Testis (tissue), 3 donors: ENCODE measurements around the gene SPATA25. TPM values are rescaled to one million over a fixed set of nuclear protein-coding genes. Genes with fewer than 3 reads are reported as not detected.
A peak's percentile ranks its signal among the peaks of the same experiment; 100 is the strongest.

Source experiments
- DNase-seq: peaks from one replicate; pipeline ENCODE4 v3.0.0-alpha.2; 2019
- H3K27ac ChIP-seq, 2 donors: fragments of 200-600 bp; sonication (generic); one replicate each; pipeline ENCODE4 v1.5.1; 2019
- H3K27me3 ChIP-seq: fragments of 200-600 bp; sonication (generic); one replicate; pipeline ENCODE4 v1.5.1; 2019
- H3K36me3 ChIP-seq: fragments of 200-600 bp; sonication (generic); one replicate; pipeline ENCODE4 v1.5.1; 2017; ENCODE audit warnings: low read depth; ENCODE audit errors: missing control alignments
- H3K4me1 ChIP-seq: fragments of 200-600 bp; sonication (generic); one replicate; pipeline ENCODE4 v1.5.1; 2019
- H3K4me3 ChIP-seq, 2 donors: fragments of 200-600 bp; sonication (generic); one replicate each; pipeline ENCODE4 v1.5.1; 2017 to 2019
- H3K9me3 ChIP-seq: fragments of 200-600 bp; sonication (generic); one replicate; pipeline ENCODE4 v1.5.1; 2017
- CTCF ChIP-seq, 3 experiments: fragments of 450-650 bp in 2 of 3; fragments of 200-600 bp in 1 of 3; sonication (generic) in 1 of 3; IDR thresholded peaks; one replicate each; pipeline ENCODE4 v1.5.1; 2016 to 2019; ENCODE audit warnings: antibody characterized with exemption in 3 of 3, mild to moderate bottlenecking in 2 of 3, moderate library complexity in 1 of 3
- POLR2A ChIP-seq: fragments of 450-650 bp; IDR thresholded peaks from one replicate; pipeline ENCODE4 v1.6.1; 2017; ENCODE audit warnings: antibody characterized with exemption, mild to moderate bottlenecking, moderate library complexity
- WGBS, 2 donors: methylation state at CpG; one replicate each; pipeline ENCODE4 v1.1.5; 2018; 5-methylcytosine and 5-hydroxymethylcytosine counted together
- intact Hi-C: fragments of 100-400 bp; cut with DNase I; formaldehyde crosslinking; loops from one replicate; pipeline ENCODE4 v1.15.1; 2023; ENCODE audit warnings: low total_unique reads
- polyA plus RNA-seq: library from polyadenylated mRNA; stranded (reverse); fragments of 350-450 nt; fragmentation: Illumina TruSeq; extraction: RNeasy Lipid Tissue Mini Kit (QIAGEN cat#74804); gene quantifications from one replicate; pipeline ENCODE4 v1.2.3, GENCODE V29; 2014; ENCODE audit warnings: low read depth, low replicate concordance; ENCODE audit not compliant: insufficient read depth
- total RNA-seq, 2 donors: library from RNA; depleted of rRNA; stranded (reverse); fragments of >200 nt; gene quantifications; one replicate each; pipeline ENCODE4 v1.2.3, GENCODE V29; 2016

Gene SPATA25
- total and polyA plus RNA-seq, 3 donors from 2014 or later: 14.9 to 59.4 (median 26.0) TPM

GRCh38 chr20:45892828-45893500, 5.5 kb upstream of the SPATA25 start:
- TF ChIP-seq CTCF (IDR thresholded peaks at IDR 0.05) (no peak), POLR2A (no peak)
- Histone ChIP-seq H3K4me1 (peaks cover 13% of the 10 kb centered on the region), H3K9me3 (no peaks in the 10 kb centered on the region), H3K27ac (no peak overlapping the region), H3K36me3 (no peaks in the 10 kb centered on the region), H3K27me3 (no peaks in the 10 kb centered on the region), H3K4me3 (no peak overlapping the region)
- WGBS, 2 donors: 70 to 71% methylated on average over 2 to 4 of the region's 4 CpGs
- DNase-seq: no peak
- intact Hi-C loops: loop anchor here (10.0 kb wide), 1 partner anchor 62 kb away; no protein-coding TSS in a partner anchor

- peak; percentile 58 for DNase-seq
- Histone ChIP-seq H3K9me3 (no peaks in the 10 kb centered on the region), H3K4me1 (peaks cover 13% of the 10 kb centered on the region), H3K27me3 (no peaks in the 10 kb centered on the region), H3K36me3 (no peaks in the 10 kb centered on the region), H3K27ac (peak overlapping the region in 1 of 2 donors; percentile 88), H3K4me3 (peak overlapping the region in 1 of 2 donors; percentile 68)
- 75 to 82% methylated on average over 9 of the region's 9 CpGs for WGBS, 2 donors
- TF ChIP-seq POLR2A (no peak), CTCF (IDR thresholded peaks at IDR 0.05) (no peak)
- intact Hi-C loops: loop anchor here (10.0 kb wide), 1 partner anchor 63 kb away; no protein-coding TSS in a partner anchor
These were observed 4.8 kb upstream of the SPATA25 start for GRCh38 chr20:45892049-45892825.

GRCh38 chr20:45890985-45891983, 3.9 kb upstream of the SPATA25 start, which contains the start of the genes CTSA and NEURL2:
Gene CTSA, plus strand, starts transcription at chr20:45891335. Its CDS starts 234 bp downstream, at chr20:45891569.
Gene NEURL2, minus strand, starts transcription at chr20:45891208. Its CDS starts 217 bp downstream, at chr20:45890991.
- intact Hi-C loops: loop anchor here (10.0 kb wide), 1 partner anchor 64 kb away; no protein-coding TSS in a partner anchor
- DNase-seq: peak; percentile 96

More at GRCh38 chr20:45890985-45891983, 3.9 kb upstream of the SPATA25 start, which contains the start of the genes CTSA and NEURL2:
- H3K4me1 ChIP-seq: peaks cover 13% of the 10 kb centered on the region
- no peaks in the 10 kb centered on the region for H3K27me3 ChIP-seq
- H3K9me3 ChIP-seq: no peaks in the 10 kb centered on the region
- H3K36me3 ChIP-seq: no peaks in the 10 kb centered on the region
- H3K27ac ChIP-seq: peak within 1 kb of the TSS; percentile 47 to 88
- TF ChIP-seq POLR2A (no peak), CTCF (IDR thresholded peaks at IDR 0.05) (peak in 1 of 3 experiments; percentile 8)
- 1 to 20% methylated on average over 2 to 49 of the region's 78 CpGs for WGBS, 2 donors
- H3K4me3 ChIP-seq: peak within 1 kb of the TSS; percentile 68
